ENCODE results near the gene MAGEA2B.
"Not testable (repeated sequence)": the region's sequence is repeated elsewhere in the genome, so short reads cannot be mapped to it uniquely, and the experiment has no call there.

The MAGEA2B gene

DNA sequence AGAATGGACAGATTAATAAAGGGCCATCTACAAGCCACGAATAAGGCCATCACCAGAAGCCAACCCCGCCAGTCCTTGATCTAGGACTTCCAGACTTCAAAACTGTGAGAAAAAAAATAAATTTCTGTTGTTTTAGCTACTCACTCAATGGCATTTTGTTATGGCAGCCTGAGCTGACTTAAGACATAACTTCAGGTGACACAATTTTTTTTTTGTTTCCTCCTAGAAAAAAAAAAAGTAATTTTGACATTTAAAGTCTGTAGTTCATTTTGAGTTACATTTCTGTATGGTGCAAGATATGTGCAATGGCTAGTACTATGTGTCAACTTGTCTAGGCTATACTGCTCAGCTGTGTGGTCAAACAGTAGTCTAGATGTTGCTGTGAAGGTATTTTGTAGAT, 44.5 kb downstream of the MAGEA2B start, which contains the start of gene CSAG3:
Gene CSAG3 (plus strand): TSS at position 301 of the 400 bp plus-strand sequence.
- DNase-seq: not testable (repeated sequence)

DNA sequence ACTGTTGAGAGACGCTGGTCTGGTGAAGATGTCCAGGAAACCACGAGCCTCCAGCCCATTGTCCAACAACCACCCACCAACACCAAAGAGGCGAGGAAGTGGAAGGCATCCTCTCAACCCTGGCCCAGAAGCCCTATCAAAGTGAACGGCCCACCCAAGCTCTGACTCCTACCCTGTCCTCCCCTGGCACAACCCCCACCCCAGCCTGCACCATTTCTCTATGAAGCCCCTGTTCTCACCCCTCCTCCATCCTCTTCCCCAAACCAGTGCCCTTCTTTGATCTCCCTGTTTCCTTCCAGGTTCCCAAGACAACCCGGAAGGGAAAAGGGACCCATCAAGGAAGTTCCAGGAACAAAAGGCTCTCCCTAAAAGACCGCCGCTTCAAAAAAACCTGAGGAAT, 45.1 kb downstream of the MAGEA2B start:
- DNase-seq: not testable (repeated sequence)

DNA sequence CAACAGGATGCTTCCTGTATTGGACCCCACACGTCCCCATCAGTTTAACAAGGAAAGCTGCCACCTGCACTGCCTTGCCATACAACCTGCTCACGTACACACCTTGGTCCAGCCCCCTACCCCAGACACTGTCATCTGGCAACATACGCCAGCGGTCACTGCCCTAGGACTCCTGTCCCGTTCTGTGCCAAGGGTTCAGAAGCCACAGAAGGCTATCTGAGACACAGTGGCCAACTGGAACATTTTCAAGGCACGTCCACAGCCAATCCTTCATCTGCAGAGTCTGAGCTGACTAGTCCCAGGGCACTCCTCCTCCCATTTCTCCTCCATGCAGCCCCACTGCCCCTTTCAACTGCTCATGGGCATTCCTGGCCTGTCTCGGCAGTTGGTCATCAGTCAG, 47.2 kb downstream of the MAGEA2B start:
- not testable (repeated sequence) for DNase-seq

DNA sequence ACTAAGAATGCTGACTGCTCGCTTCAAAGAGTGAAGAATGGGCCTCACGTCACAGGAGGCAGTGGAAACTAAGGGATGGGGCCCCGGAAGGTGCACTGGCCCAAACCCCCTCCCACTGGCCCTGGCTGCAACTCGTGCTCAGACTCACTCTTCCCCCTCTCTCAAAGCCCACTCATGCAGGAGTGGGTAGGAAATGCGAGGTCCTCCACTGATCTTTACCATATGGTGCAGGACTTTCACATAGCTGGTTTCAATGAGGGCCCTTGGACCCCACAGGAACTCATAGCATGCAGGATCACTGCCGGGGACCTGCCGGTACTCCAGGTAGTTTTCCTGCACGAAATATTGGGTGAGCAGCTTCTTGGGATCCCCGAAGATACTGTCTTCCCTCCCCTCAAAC, 52.1 kb downstream of the MAGEA2B start:
- DNase-seq: not testable (repeated sequence)

Data from NCI-H187 (cell line).